HepG2 (cell line): ENCODE measurements around the gene B3GNT8. TPM values are rescaled to one million over a fixed set of nuclear protein-coding genes. Genes with fewer than 3 reads are reported as not detected.

Experiments
- ATF7 ChIP-seq, 2 experiments: fragments of 450-650 bp in 1 of 2; sonication (generic) in 1 of 2; formaldehyde crosslinking in 1 of 2; IDR thresholded peaks; 2 replicates each; pipeline versions ENCODE4 v1.4.0 to v1.6.1; 2016 to 2020; ENCODE audit warnings: antibody characterized with exemption in 1 of 2, mild to moderate bottlenecking in 1 of 2, missing genetic modification reagents in 1 of 2
- CCDC6 ChIP-seq: sonication (generic); formaldehyde crosslinking; IDR thresholded peaks from 2 replicates; pipeline ENCODE4 v1.8.1; 2022; ENCODE audit warnings: mild to moderate bottlenecking, missing genetic modification reagents, moderate library complexity
- ETV5 ChIP-seq: IDR thresholded peaks from 2 replicates; pipeline ENCODE4 v1.6.1; 2018; ENCODE audit warnings: missing biosample characterization, missing genetic modification reagents, inconsistent platforms, borderline replicate concordance
- HNRNPL ChIP-seq: fragments of 200-400 bp; formaldehyde crosslinking; IDR thresholded peaks from 2 replicates; pipeline ENCODE4 v1.6.1; 2017; ENCODE audit warnings: mild to moderate bottlenecking, low read depth, low read length
- HOXA3 ChIP-seq: sonication (generic); formaldehyde crosslinking; IDR thresholded peaks from 2 replicates; pipeline ENCODE4 v1.5.0; 2020; ENCODE audit warnings: missing genetic modification reagents
- HOXA9 ChIP-seq: sonication (generic); formaldehyde crosslinking; IDR thresholded peaks from 2 replicates; pipeline ENCODE4 v1.8.1; 2022; ENCODE audit warnings: missing genetic modification reagents, mild to moderate bottlenecking, moderate library complexity, borderline replicate concordance
- KLF9 ChIP-seq: IDR thresholded peaks from 2 replicates; pipeline ENCODE4 v1.6.1; 2016; ENCODE audit warnings: low read depth
- NFE2L1 ChIP-seq: sonication (generic); formaldehyde crosslinking; IDR thresholded peaks from 2 replicates; pipeline ENCODE4 v1.4.0; 2020; ENCODE audit warnings: missing genetic modification reagents, mild to moderate bottlenecking, borderline replicate concordance
- NFYC ChIP-seq: IDR thresholded peaks from 2 replicates; pipeline ENCODE4 v1.6.1; 2016; ENCODE audit warnings: missing genetic modification reagents, missing compliant biosample characterization
- PAWR ChIP-seq: sonication (generic); formaldehyde crosslinking; IDR thresholded peaks from 2 replicates; pipeline ENCODE4 v1.4.0; 2020; ENCODE audit warnings: missing genetic modification reagents, mild to moderate bottlenecking, borderline replicate concordance
- RAD21 ChIP-seq: fragments of 450-650 bp; formaldehyde crosslinking; IDR thresholded peaks from 2 replicates; pipeline ENCODE4 v1.5.0; 2020; ENCODE audit warnings: mild to moderate bottlenecking
- RCOR2 ChIP-seq: IDR thresholded peaks from 2 replicates; pipeline ENCODE4 v1.6.1; 2016; ENCODE audit warnings: missing biosample characterization, missing genetic modification reagents
- RFX3 ChIP-seq: IDR thresholded peaks from 2 replicates; pipeline ENCODE4 v1.6.1; 2016; ENCODE audit warnings: missing biosample characterization, missing genetic modification reagents
- RFXANK ChIP-seq: IDR thresholded peaks from 2 replicates; pipeline ENCODE4 v1.6.1; 2016
- SETDB1 ChIP-seq: sonication (generic); formaldehyde crosslinking; IDR thresholded peaks from 2 replicates; pipeline ENCODE4 v1.5.1; 2020; ENCODE audit warnings: missing genetic modification reagents, mild to moderate bottlenecking, borderline replicate concordance
- SKI ChIP-seq: fragments of 450-650 bp; IDR thresholded peaks from one replicate; pipeline ENCODE4 v1.6.1; 2018; ENCODE audit warnings: mild to moderate bottlenecking; ENCODE audit not compliant: partially characterized antibody
- SRF ChIP-seq: IDR thresholded peaks from 2 replicates; pipeline ENCODE4 v1.6.1; 2011; ENCODE audit warnings: mild to moderate bottlenecking, low read depth, low read length, moderate library complexity
- SRSF4 ChIP-seq: fragments of 200-400 bp; formaldehyde crosslinking; IDR thresholded peaks from one replicate; pipeline ENCODE4 v1.6.1; 2018; ENCODE audit warnings: mild to moderate bottlenecking, low read depth, low read length, moderate library complexity; ENCODE audit not compliant: poor library complexity, severe bottlenecking
- ZBTB34 ChIP-seq: sonication (generic); formaldehyde crosslinking; IDR thresholded peaks from 2 replicates; pipeline ENCODE4 v1.8.0; 2022; ENCODE audit warnings: mild to moderate bottlenecking, missing genetic modification reagents
- ZBTB46 ChIP-seq: sonication (generic); formaldehyde crosslinking; IDR thresholded peaks from 2 replicates; pipeline ENCODE4 v1.4.0; 2020; ENCODE audit warnings: mild to moderate bottlenecking, missing genetic modification reagents, borderline replicate concordance
- ZNF281 ChIP-seq: sonication (generic); formaldehyde crosslinking; IDR thresholded peaks from 2 replicates; pipeline ENCODE4 v1.4.0; 2020; ENCODE audit warnings: missing genetic modification reagents, borderline replicate concordance
- ZNF580 ChIP-seq: IDR thresholded peaks from 2 replicates; pipeline ENCODE4 v1.6.1; 2016; ENCODE audit warnings: low read depth, borderline replicate concordance
- ZNF660 ChIP-seq: sonication (generic); formaldehyde crosslinking; IDR thresholded peaks from 2 replicates; pipeline ENCODE4 v1.5.1; 2020; ENCODE audit warnings: mild to moderate bottlenecking, low read depth, missing genetic modification reagents, borderline replicate concordance
- ZNF672 ChIP-seq: sonication (generic); formaldehyde crosslinking; IDR thresholded peaks from 2 replicates; pipeline ENCODE4 v1.8.1; 2022; ENCODE audit warnings: missing genetic modification reagents
- ZNF678 ChIP-seq: sonication (generic); formaldehyde crosslinking; IDR thresholded peaks from 2 replicates; pipeline ENCODE4 v1.4.0; 2020; ENCODE audit warnings: mild to moderate bottlenecking, missing genetic modification reagents
- polyA plus RNA-seq, 8 experiments: library from polyadenylated mRNA; depleted of rRNA in 3 of 8; stranded (reverse) in 7 of 8; unstranded in 1 of 8; fragments of >200 nt; fragmentation: Illumina TruSeq in 4 of 8; extraction: Trizol in 4 of 8; gene quantifications; 2 replicates each; pipeline versions ENCODE4 v1.2.1 to v1.2.3, GENCODE V29; 2011 to 2016; ENCODE audit warnings: low read depth in 4 of 8, missing spikeins in 1 of 8, mixed read lengths in 1 of 8; ENCODE audit not compliant: insufficient read depth in 1 of 8
- total RNA-seq, 5 experiments: library from RNA; depleted of rRNA; stranded (reverse); fragments of >200 nt; fragmentation: Illumina TruSeq; extraction: Trizol; gene quantifications; 2 replicates each; pipeline ENCODE4 v1.2.3, GENCODE V29; 2016; ENCODE audit warnings: low read depth in 1 of 5

Gene B3GNT8
- total and polyA plus RNA-seq, 2 of the 13 experiments (the other 11 are each of a cell fraction or from before 2014, with no cell fraction given) = 0.26 to 1.9 TPM

- no peak for TF ChIP-seq NFYC (CRISPR knock-in tag)
- no peak for TF ChIP-seq HOXA9 (CRISPR knock-in tag)
- no peak for TF ChIP-seq ZBTB34 (CRISPR knock-in tag)
- no peak for TF ChIP-seq ZBTB46
- TF ChIP-seq ZNF672 (CRISPR knock-in tag) = no peak
- no peak for TF ChIP-seq PAWR
- TF ChIP-seq ZNF580 (CRISPR knock-in tag) = no peak
- no peak for TF ChIP-seq RCOR2 (CRISPR knock-in tag)
- no peak for TF ChIP-seq RAD21 (CRISPR knock-in tag)
- TF ChIP-seq ZNF678 (CRISPR knock-in tag) = no peak
- no peak for TF ChIP-seq SRSF4
- no peak for TF ChIP-seq RFX3 (CRISPR knock-in tag)
- TF ChIP-seq ZNF281 (CRISPR knock-in tag) = peak; percentile 19; the same call in 1 of the 2 replicates
- no peak for TF ChIP-seq SETDB1 (CRISPR knock-in tag)
- no peak for TF ChIP-seq HNRNPL
- TF ChIP-seq SRF = no peak
- peak; percentile 77; the same call in 1 of the 2 replicates for TF ChIP-seq ETV5
- TF ChIP-seq RFXANK = no peak
- TF ChIP-seq CCDC6 (CRISPR knock-in tag) = no peak
- no peak for TF ChIP-seq SKI
- TF ChIP-seq ZNF660 (CRISPR knock-in tag) = no peak
- peak; percentile 47; the same call in 1 of the 2 replicates for TF ChIP-seq HOXA3 (CRISPR knock-in tag)
- no peak for TF ChIP-seq NFE2L1 (CRISPR knock-in tag)
- TF ChIP-seq ATF7 (IDR thresholded peaks at IDR 0.05) = no peak
- no peak for TF ChIP-seq ATF7 (CRISPR knock-in tag; IDR thresholded peaks at IDR 0.05)
- no peak for TF ChIP-seq KLF9 (CRISPR knock-in tag)
Measured at GRCh38 chr19:41424335-41425173, 2.6 kb downstream of the B3GNT8 start (continued).
